HCT116 (cell line): ENCODE measurements around the gene CPNE7. TPM values are rescaled to one million over a fixed set of nuclear protein-coding genes. Genes with fewer than 3 reads are reported as not detected.
"Not testable (repeated sequence)": the region's sequence is repeated elsewhere in the genome, so short reads cannot be mapped to it uniquely, and the experiment has no call there.

Experiments used
- ATAC-seq: fragments of 200-7000 bp; cut with Tn5 transposase; 2 replicates; pipeline ENCODE4 v1.9.1; 2020; ENCODE audit warnings: mild to moderate bottlenecking, moderate library complexity
- BruUV-seq: library from RNA; stranded (reverse); fragments of 400-500 nt; replicated peaks from 2 replicates; lab custom pipeline; 2021; lab: Mats Ljungman, UMichigan
- CTCF ChIA-PET: fragments of 300-600 bp; sonication (Branson Sonifier 250); formaldehyde crosslinking; loops from one replicate; lab custom pipeline; 2021; ENCODE audit warnings: antibody characterized with exemption; lab: Charles Lee
- POLR2A ChIA-PET: fragments of 300-600, 350-600 bp; sonication (Branson Sonifier 250); formaldehyde crosslinking; loops from one replicate; lab custom pipeline; 2021; ENCODE audit warnings: antibody characterized with exemption; lab: Charles Lee
- RAD21 ChIA-PET, 2 experiments: fragments of 300-600 bp; sonication (Branson Sonifier 250); formaldehyde crosslinking; loops; one replicate each; lab custom pipeline; 2023; ENCODE audit warnings: low total read pairs in 2 of 2; ENCODE audit not compliant: uncharacterized antibody in 2 of 2, unreplicated experiment in 2 of 2, low non-redundant PET in 1 of 2; lab: Charles Lee
- DNase-seq: peaks from one replicate; pipeline ENCODE4 v3.0.0-alpha.2; 2010; ENCODE audit warnings: low read depth, low spot score
- H2AFZ ChIP-seq: fragments of 200-600 bp; shearing (Covaris generic), sonication (generic); 2 replicates; pipeline ENCODE4 v1.6.1; 2017; ENCODE audit warnings: low read depth, mixed run types, mixed read lengths, antibody characterized with exemption, low read length; ENCODE audit not compliant: poor library complexity, severe bottlenecking
- H3K27ac ChIP-seq: 2 replicates; pipeline ENCODE4 v1.5.1; 2012; ENCODE audit warnings: low read depth, low read length
- H3K27me3 ChIP-seq: fragments of 200-600 bp; sonication (generic); 2 replicates; pipeline ENCODE4 v1.6.1; 2016; ENCODE audit warnings: mixed run types, low read length, mixed read lengths; ENCODE audit not compliant: insufficient read depth
- H3K36me3 ChIP-seq, 2 experiments: fragments of 200-500 bp in 1 of 2; fragments of 200-600 bp in 1 of 2; sonication (Bioruptor generic) in 1 of 2; sonication (generic) in 1 of 2; 2 replicates each; pipeline versions ENCODE4 v1.5.1 to v1.6.1; 2014 to 2016; ENCODE audit warnings: low read length in 2 of 2, inconsistent platforms in 1 of 2, mixed read lengths in 1 of 2, mixed run types in 1 of 2; ENCODE audit not compliant: insufficient read depth in 2 of 2, control insufficient read depth in 1 of 2
- H3K4me1 ChIP-seq, 2 experiments: fragments of 200-600 bp in 1 of 2; sonication (generic) in 1 of 2; 2 replicates each; pipeline versions ENCODE4 v1.5.1 to v1.6.1; 2012 to 2017; ENCODE audit warnings: low read length in 2 of 2, inconsistent platforms in 1 of 2, mild to moderate bottlenecking in 1 of 2, mixed read lengths in 1 of 2, mixed run types in 1 of 2, moderate library complexity in 1 of 2; ENCODE audit not compliant: insufficient read depth in 2 of 2, control insufficient read depth in 1 of 2
- H3K4me2 ChIP-seq: fragments of 200-600 bp; sonication (generic); 2 replicates; pipeline ENCODE4 v1.6.1; 2017; ENCODE audit warnings: mixed run types, low read length, mixed read lengths
- H3K4me3 ChIP-seq, 2 experiments: fragments of 200-600 bp in 1 of 2; sonication (generic) in 1 of 2; replicated peaks in 1 of 2; 2 replicates each; pipeline ENCODE4 v1.5.1; 2011 to 2016; ENCODE audit warnings: low read length in 2 of 2, control low read depth in 1 of 2, low read depth in 1 of 2, mild to moderate bottlenecking in 1 of 2, mixed read lengths in 1 of 2, mixed run types in 1 of 2
- H3K79me2 ChIP-seq: fragments of 200-600 bp; sonication (generic); 2 replicates; pipeline ENCODE4 v1.6.1; 2017; ENCODE audit warnings: mild to moderate bottlenecking, mixed run types, low read length, moderate library complexity, mixed read lengths; ENCODE audit not compliant: insufficient read depth
- H3K9ac ChIP-seq: fragments of 200-600 bp; sonication (generic); 2 replicates; pipeline ENCODE4 v1.6.1; 2016; ENCODE audit warnings: low read length, mixed read lengths
- H3K9me2 ChIP-seq: fragments of 200-600 bp; sonication (generic), shearing (Covaris generic); 2 replicates; pipeline ENCODE4 v1.6.1; 2017; ENCODE audit warnings: mixed run types, mild to moderate bottlenecking, moderate library complexity; ENCODE audit not compliant: insufficient read depth
- H3K9me3 ChIP-seq, 2 experiments: fragments of 200-500 bp in 1 of 2; fragments of 200-600 bp in 1 of 2; sonication (Bioruptor generic) in 1 of 2; sonication (generic) in 1 of 2; 2 replicates each; pipeline ENCODE4 v1.6.1; 2014 to 2017; ENCODE audit warnings: low read length in 2 of 2, mixed read lengths in 2 of 2, inconsistent platforms in 1 of 2, low read depth in 1 of 2, mild to moderate bottlenecking in 1 of 2, mixed run types in 1 of 2, moderate library complexity in 1 of 2; ENCODE audit not compliant: control insufficient read depth in 1 of 2, insufficient read depth in 1 of 2
- H4K20me1 ChIP-seq: fragments of 200-600 bp; sonication (generic), shearing (Covaris generic); 2 replicates; pipeline ENCODE4 v1.6.1; 2017; ENCODE audit warnings: mixed run types, mild to moderate bottlenecking, moderate library complexity; ENCODE audit not compliant: insufficient read depth
- POLR2AphosphoS5 ChIP-seq: IDR thresholded peaks from 2 replicates; pipeline ENCODE4 v1.6.1; 2011; ENCODE audit warnings: mild to moderate bottlenecking, low read depth, low read length, moderate library complexity
- TCF7L2 ChIP-seq: IDR thresholded peaks from 2 replicates; pipeline ENCODE4 v1.7.0; 2011; ENCODE audit warnings: borderline replicate concordance, inconsistent platforms; ENCODE audit not compliant: insufficient read depth, insufficient read length; ENCODE audit errors: extremely low read depth
- YY1 ChIP-seq: IDR thresholded peaks from 2 replicates; pipeline ENCODE4 v1.6.1; 2011; ENCODE audit warnings: low read length, low read depth, moderate library complexity, mild to moderate bottlenecking; ENCODE audit not compliant: insufficient replicate concordance; ENCODE audit errors: extremely low read depth
- intact Hi-C: fragments of 100-400 bp; cut with micrococcal nuclease; formaldehyde crosslinking; loops from 2 replicates; pipeline ENCODE4 v1.10.0; 2022
- total RNA-seq: library from RNA; stranded (reverse); gene quantifications from one replicate; pipeline ENCODE4 v1.2.1, GENCODE V29; 2021; ENCODE audit not compliant: unreplicated experiment
- TF ChIP-seq, protein P1 (sequence below): IDR thresholded peaks from 2 replicates; pipeline ENCODE4 v1.6.1; 2012

The CPNE7 gene
- total RNA-seq, 1 experiment from 2014 or later = 201 TPM

DNA sequence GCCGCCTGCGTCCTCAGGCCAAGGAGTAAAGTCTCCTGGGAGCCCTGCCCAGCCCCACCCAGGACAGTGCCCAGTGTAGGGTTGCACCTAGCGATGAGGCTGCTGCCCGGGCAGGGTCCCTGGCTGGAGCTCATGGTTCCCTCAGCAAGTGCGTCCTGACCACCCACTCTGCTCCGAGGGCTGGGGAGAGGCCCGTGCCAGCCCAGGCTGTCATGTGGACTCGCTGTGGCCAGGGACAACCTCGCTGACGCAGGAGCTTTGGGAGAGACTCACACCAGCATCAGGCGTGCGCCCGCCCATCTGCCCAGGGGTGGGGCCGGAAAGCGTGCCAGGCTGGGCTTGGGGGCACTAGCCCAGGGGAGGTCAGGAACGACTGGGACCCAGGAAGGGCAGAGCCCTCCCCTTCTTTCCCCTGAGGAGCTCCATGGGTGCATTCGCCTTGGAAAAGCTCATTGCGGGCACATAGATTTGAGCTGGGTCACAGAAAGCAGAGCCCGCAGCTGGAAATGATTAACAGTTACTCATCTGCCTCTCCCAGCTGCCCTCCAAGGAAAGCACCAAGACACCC is 57.6 kb downstream of the CPNE7 start:
- DNase-seq = peak; percentile 21
- Histone ChIP-seq H3K4me1 (peaks cover 13 to 22% of the 10 kb centered on the region in 2 experiments), H3K9me3 (peaks cover 0 to 8% of the 10 kb centered on the region in 2 experiments; a peak in 1 of 4 replicates), H3K27me3 (peaks cover 17% of the 10 kb centered on the region), H3K27ac (no peak overlapping the region; the same call in 1 of the 2 replicates), H4K20me1 (no peaks in the 10 kb centered on the region), H3K36me3 (no peaks in the 10 kb centered on the region), H3K4me3 (peak overlapping the region; percentile 24 to 41), H3K79me2 (no peaks in the 10 kb centered on the region), H3K4me2 (peak overlapping the region; percentile 73), H2AFZ (no peak overlapping the region), H3K9me2 (no peaks in the 10 kb centered on the region), H3K9ac (peak overlapping the region; percentile 28)
- ChIA-PET CTCF (interaction anchor here (0.9 to 2.3 kb wide), 3 partner anchors 18 to 68 kb away, joined by 5 to 16 read pairs (median 5); no protein-coding TSS in a partner anchor), POLR2A (interaction anchor here (1.1 to 1.4 kb wide), 2 partner anchors 24 to 67 kb away, joined by 3 to 4 read pairs; no protein-coding TSS in a partner anchor), RAD21 (interaction anchor here in 1 of 2 experiments (0.5 to 0.6 kb wide), 2 partner anchors 20 to 38 kb away, joined by 3 to 4 read pairs; no protein-coding TSS in a partner anchor)
- peak; percentile 81 for ATAC-seq
- intact Hi-C loops = no loop called here
- BruUV-seq = no TSS peak
- TF ChIP-seq YY1 (peak; percentile 5), POLR2AphosphoS5 (peak; percentile 36; the same call in 1 of the 2 replicates), TCF7L2 (no peak)
- TF ChIP-seq, protein P1, sequence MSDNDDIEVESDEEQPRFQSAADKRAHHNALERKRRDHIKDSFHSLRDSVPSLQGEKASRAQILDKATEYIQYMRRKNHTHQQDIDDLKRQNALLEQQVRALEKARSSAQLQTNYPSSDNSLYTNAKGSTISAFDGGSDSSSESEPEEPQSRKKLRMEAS = peak; percentile 83

DNA sequence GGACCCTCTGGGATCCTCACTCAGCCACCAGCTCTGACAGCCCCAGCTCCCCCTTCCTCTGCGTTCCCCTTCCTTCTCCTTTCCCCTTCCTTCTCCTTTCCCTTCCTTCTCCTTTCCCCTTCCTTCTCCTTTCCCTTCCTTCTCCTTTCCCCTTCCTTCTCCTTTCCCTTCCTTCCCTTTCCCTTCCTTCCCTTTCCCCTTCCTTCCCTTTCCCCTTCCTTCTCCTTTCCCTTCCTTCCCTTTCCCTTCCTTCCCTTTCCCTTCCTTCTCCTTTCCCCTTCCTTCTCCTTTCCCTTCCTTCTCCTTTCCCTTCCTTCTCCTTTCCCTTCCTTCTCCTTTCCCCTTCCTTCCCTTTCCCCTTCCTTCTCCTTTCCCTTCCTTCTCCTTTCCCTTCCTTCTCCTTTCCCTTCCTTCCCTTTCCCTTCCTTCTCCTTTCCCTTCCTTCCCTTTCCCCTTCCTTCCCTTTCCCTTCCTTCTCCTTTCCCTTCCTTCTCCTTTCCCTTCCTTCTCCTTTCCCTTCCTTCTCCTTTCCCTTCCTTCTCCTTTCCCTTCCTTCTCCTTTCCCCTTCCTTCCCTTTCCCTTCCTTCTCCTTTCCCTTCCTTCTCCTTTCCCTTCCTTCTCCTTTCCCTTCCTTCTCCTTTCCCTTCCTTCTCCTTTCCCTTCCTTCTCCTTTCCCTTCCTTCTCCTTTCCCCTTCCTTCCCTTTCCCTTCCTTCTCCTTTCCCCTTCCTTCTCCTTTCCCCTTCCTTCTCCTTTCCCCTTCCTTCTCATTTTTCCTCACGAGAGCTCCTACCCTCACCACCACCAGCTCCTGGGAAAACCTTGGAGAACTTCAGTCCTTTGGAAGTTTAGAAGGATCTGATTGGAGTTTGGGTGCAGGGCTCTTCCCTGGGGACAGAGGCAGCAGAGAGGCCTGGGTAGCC is 59.2 kb downstream of the CPNE7 start:
- H3K9ac ChIP-seq, H2AFZ ChIP-seq, H3K27ac ChIP-seq, RAD21 ChIA-PET, BruUV-seq, POLR2A ChIA-PET, H4K20me1 ChIP-seq, DNase-seq, intact Hi-C loops, ATAC-seq, H3K4me3 ChIP-seq, H3K36me3 ChIP-seq, H3K4me2 ChIP-seq, H3K9me3 ChIP-seq, H3K79me2 ChIP-seq, H3K9me2 ChIP-seq: not testable (repeated sequence)
- Histone ChIP-seq H3K4me1 (peaks cover 13 to 22% of the 10 kb centered on the region in 2 experiments), H3K27me3 (peaks cover 17% of the 10 kb centered on the region)
- CTCF ChIA-PET = interaction anchor here (1.2 to 1.9 kb wide), 2 partner anchors 66 to 70 kb away, joined by 3 to 5 read pairs; no protein-coding TSS in a partner anchor
